AG04449 (cell line): ENCODE results near the gene PATE3.

Experiments
- CTCF ChIA-PET: fragments of 350-600 bp; formaldehyde crosslinking; extraction: SDS; loops from one replicate; lab custom pipeline; 2021; ENCODE audit warnings: antibody characterized with exemption; lab: Yijun Ruan, JAX
- POLR2A ChIA-PET: fragments of 400-600, 350-600 bp; formaldehyde crosslinking; extraction: SDS; loops from one replicate; lab custom pipeline; 2020; ENCODE audit warnings: antibody characterized with exemption, inconsistent platforms; lab: Yijun Ruan, JAX
- DNase-seq: peaks from one replicate; pipeline ENCODE4 v3.0.0-alpha.2; 2010; ENCODE audit warnings: low read depth, low spot score
- H3K4me3 ChIP-seq: 2 replicates; pipeline ENCODE4 v1.5.1; 2011; ENCODE audit warnings: low read depth, mild to moderate bottlenecking, control low read depth, low read length
- TF ChIP-seq, protein P1 (sequence below): IDR thresholded peaks from one replicate; pipeline ENCODE4 v1.5.1; 2011; ENCODE audit warnings: mild to moderate bottlenecking, moderate library complexity, low read length, control low read depth, inconsistent platforms; ENCODE audit not compliant: insufficient read depth; ENCODE audit errors: missing control alignments

PATE3 gene

GRCh38 chr11:125762445-125762844 lies 25.5 kb upstream of the PATE3 start:
- H3K4me3 ChIP-seq: no peak overlapping the region
- TF ChIP-seq, protein P1, sequence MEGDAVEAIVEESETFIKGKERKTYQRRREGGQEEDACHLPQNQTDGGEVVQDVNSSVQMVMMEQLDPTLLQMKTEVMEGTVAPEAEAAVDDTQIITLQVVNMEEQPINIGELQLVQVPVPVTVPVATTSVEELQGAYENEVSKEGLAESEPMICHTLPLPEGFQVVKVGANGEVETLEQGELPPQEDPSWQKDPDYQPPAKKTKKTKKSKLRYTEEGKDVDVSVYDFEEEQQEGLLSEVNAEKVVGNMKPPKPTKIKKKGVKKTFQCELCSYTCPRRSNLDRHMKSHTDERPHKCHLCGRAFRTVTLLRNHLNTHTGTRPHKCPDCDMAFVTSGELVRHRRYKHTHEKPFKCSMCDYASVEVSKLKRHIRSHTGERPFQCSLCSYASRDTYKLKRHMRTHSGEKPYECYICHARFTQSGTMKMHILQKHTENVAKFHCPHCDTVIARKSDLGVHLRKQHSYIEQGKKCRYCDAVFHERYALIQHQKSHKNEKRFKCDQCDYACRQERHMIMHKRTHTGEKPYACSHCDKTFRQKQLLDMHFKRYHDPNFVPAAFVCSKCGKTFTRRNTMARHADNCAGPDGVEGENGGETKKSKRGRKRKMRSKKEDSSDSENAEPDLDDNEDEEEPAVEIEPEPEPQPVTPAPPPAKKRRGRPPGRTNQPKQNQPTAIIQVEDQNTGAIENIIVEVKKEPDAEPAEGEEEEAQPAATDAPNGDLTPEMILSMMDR: no peak
- CTCF ChIA-PET: no interaction called here
- no peak for DNase-seq
- POLR2A ChIA-PET: no interaction called here

GRCh38 chr11:125763483-125763882 lies 24.4 kb upstream of the PATE3 start:
- TF ChIP-seq, protein P1: no peak
- CTCF ChIA-PET: no interaction called here
- no peak for DNase-seq
- H3K4me3 ChIP-seq: no peak overlapping the region
- POLR2A ChIA-PET: no interaction called here

DNA sequence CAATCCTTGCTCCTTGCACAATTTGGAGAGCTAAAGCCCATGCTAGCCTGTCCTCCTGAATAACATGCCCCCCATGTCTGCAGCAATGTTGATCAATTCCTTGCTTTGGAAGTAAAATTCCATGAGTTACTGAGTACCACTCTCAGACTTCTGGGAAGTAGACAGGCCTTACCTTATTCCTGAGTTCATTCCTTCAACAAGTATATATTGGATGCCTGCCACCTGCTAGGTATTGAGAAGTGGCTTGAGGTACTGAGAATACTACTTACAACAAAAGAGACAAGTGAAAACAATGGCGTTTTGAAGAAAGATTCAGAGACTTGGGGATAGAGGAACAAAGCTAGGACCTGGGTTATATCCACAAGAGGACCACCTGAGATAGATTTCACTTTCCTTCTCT lies 21.7 kb upstream of the PATE3 start:
- H3K4me3 ChIP-seq: no peak overlapping the region
- TF ChIP-seq, protein P1: no peak
- DNase-seq: no peak
- ChIA-PET CTCF (no interaction called here), POLR2A (no interaction called here)

GRCh38 chr11:125768336-125769046 lies 19.4 kb upstream of the PATE3 start:
- ChIA-PET CTCF (no interaction called here), POLR2A (no interaction called here)
- TF ChIP-seq, protein P1: no peak
- no peak overlapping the region for H3K4me3 ChIP-seq
- no peak for DNase-seq

- ChIA-PET POLR2A (no interaction called here), CTCF (no interaction called here)
- no peak overlapping the region for H3K4me3 ChIP-seq
- TF ChIP-seq, protein P1: no peak
- no peak for DNase-seq
These were observed 17.3 kb upstream of the PATE3 start for GRCh38 chr11:125770583-125770982.

DNA sequence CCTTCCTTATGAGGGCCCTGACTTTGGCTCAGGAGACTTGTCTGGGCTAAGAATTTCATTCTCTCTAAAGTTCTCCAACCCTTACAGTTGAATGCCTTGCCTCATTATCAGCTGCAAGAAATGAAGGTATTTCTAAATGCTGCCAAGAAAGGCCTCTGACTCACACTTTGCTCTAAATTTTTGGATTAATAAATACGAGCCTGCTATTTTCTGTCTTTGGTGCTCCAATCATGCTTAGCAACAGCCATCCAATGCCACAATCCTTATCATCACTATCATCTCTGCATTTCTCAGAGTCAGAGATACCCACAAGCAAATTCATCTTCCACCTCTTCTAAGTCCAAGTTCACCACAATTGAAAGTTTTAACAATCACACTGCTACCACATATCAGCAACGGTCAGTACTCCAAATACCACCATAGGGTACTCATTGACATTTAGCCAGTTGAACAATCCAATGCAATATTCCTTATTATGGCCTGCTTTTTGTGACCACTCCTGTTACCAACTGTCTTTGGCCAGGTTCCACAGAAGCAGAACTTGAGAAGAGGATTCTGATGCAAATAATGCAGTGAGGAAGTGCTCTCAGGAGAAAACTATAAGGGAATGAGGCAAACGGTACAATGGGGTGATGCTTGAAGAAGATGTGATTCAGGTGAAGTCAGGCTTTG lies 15.0 kb upstream of the PATE3 start:
- POLR2A ChIA-PET: no interaction called here

More for the DNA sequence above, 15.0 kb upstream of the PATE3 start:
- CTCF ChIA-PET: no interaction called here
- H3K4me3 ChIP-seq: no peak overlapping the region
- DNase-seq: peak; percentile 67
- TF ChIP-seq, protein P1: no peak
